ENCODE results near the gene LRG1. TPM values are rescaled to one million over a fixed set of nuclear protein-coding genes. Genes with fewer than 3 reads are reported as not detected.
A peak's percentile ranks its signal among the peaks of the same experiment; 100 is the strongest.

The LRG1 gene
- total RNA-seq = 0.87 and 1.6 TPM in 2 replicates

GRCh38 chr19:4539693-4540581, at the start of gene LRG1:
Gene LRG1, minus strand, starts transcription at chr19:4540036. Its CDS starts 23 bp downstream, at chr19:4540013.
- DNase-seq (ENCODE audit: low read depth in 2 of 2) = peak in 1 of 2 donors; percentile 77

DNA sequence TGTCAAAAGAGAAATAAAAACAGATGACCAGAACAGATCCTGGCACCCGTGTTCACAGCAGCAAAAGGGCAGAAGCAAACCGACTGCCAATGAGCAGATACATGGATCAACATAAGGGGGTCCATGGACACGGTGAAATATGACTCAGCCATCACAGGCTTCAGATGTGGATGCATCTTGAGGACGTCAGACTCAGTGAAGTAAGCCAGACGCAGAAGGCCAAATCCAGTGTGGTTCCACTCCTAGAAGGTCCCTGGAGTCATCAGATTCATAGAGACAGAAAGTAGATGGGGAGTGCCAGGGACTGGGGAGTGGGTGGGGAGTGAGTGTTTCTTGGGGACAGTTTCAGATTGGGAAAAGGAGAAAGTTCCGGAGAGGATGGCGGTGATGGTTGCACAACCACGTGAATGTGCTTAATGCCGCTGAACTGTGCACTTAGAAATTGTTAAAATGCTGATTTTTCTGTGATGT, 48.5 kb upstream of the LRG1 start:
- no peak for DNase-seq (ENCODE audit: low read depth in 2 of 2)

DNA sequence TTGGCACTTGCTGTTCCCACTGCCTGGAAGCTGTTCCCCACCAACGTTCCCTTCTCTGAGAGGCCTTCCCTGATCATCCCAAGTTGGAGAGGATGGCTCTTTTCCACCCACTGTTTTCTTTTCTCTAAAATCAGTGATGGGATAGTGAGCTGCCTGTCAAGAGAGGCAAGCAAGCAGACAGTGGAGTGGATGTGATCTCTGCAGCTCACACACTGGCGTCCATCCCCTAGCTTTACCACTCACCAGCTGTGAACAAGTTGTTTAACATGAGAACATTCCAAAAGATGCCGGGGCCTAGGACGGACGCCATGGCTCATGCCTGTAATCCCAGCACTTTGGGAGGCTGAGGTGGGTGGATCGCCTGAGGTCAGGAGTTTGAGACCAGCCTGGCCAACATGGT, 47.7 kb upstream of the LRG1 start:
- DNase-seq (ENCODE audit: low read depth in 2 of 2) = no peak

DNA sequence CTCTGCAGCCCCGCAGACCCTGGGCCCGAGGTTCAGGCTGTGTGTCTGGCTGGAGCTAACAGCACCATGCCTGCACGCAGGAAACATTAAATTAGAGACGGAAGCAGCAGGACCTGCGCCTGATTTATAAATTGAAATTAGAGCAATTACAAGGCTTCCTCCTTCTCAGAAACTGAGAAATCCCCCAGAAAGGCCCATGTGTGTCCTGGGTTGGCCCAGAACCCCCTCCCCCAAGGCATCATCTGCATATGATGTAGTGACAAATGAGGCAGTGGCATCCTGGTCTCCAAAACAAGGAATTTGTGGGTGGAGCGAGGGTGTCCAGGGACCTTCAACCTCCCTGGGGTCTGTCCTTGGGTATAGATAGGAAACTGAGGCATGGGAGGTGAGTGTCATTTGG, 46.9 kb upstream of the LRG1 start:
- DNase-seq (ENCODE audit: low read depth in 2 of 2) = no peak

GRCh38 chr19:4586245-4586644, 46.4 kb upstream of the LRG1 start:
- DNase-seq (ENCODE audit: low read depth in 2 of 2) = no peak

- DNase-seq (ENCODE audit: low read depth in 2 of 2) = no peak
Measured at GRCh38 chr19:4585556-4585955, 45.7 kb upstream of the LRG1 start.

DNA sequence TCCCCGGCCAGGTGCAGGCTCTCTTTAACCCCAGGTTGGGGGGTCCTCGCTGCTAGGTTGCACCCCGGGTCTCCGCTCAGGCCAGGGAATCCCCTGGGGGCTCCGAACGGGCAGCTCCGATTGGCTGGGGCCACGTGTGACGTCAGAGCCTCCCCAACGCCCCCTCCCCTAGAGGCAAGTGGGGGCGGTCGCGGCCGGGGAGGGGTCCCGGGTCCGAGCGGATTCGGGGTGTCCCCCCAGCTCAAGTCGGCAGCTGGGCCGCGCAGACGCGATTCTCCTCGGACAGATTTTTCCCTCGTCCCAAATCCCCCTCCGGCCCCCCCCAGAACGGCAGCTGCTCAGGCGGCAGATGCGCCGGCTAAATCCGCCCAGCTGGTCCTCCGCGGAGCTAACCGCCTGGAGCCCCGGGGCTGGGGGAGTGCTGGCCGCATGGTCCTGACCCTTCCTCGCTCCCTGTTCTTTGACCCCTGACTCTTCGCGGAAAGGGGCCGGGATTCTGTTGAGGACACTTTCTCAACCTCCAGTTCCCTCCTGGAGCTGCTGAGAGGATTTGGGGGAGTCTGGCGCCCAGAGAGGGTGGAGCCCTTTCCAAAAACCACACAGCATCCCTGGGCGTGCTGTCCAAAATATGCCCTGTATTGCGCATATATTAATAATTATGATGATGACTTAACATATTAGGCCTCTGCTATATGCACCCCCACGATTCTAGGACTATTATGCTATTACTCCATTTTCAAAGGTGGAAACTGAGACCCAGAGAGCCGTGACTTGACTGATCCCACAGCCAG, 45.0 kb upstream of the LRG1 start:
- no peak for DNase-seq (ENCODE audit: low read depth in 2 of 2)

GRCh38 chr19:4583961-4584669, 44.3 kb upstream of the LRG1 start:
- peak; percentile 41 to 59 for DNase-seq (ENCODE audit: low read depth in 2 of 2)

GRCh38 chr19:4582980-4583842, 43.4 kb upstream of the LRG1 start:
- DNase-seq (ENCODE audit: low read depth in 2 of 2) = no peak

DNA sequence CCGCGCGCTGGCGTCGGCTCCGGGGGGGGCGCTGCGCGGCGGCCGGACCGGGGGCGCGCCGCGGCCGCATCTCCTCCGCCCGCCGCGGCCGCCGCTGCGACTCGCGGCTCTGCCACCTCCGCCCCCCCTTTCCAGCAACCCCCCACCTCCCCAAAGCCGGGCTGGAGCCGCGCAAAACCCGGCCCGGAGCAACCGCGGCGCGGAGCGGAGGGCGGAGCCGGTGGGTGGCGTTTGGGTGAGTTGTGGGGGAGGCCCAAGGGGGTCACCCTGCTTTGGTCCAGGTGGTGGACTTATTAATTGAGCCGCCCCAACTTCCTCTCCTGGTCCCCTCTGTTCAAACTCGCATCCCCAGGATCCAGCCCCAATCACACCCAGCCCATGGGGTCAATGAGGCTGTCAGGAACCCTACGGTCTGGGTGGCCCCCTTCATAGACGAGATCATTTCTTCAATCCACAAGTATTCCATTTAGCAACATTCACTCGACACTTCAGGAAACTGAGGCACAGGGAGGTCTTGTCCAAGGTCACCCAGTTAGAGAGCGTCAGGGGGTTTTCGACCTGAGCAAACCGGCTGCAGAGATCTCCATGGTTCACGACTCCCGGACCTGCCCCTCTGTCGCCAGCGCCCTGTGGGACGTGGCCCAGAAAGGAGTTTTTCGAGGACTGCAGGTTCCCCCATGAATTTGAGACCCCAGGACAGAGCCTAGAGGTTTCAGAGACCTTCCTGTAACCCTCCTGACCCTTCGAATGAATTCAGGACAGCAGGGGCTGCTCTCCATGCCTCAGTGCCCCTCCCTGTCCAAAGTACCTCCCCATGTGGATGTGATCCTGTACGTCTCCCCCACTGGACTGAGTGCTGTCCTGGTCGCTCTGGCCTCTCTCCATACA, 42.1 kb upstream of the LRG1 start:
- DNase-seq (ENCODE audit: low read depth in 2 of 2) = peak; percentile 50 to 70

- no peak for DNase-seq (ENCODE audit: low read depth in 2 of 2)
Measured at GRCh38 chr19:4580961-4581665, 41.3 kb upstream of the LRG1 start.

DNA sequence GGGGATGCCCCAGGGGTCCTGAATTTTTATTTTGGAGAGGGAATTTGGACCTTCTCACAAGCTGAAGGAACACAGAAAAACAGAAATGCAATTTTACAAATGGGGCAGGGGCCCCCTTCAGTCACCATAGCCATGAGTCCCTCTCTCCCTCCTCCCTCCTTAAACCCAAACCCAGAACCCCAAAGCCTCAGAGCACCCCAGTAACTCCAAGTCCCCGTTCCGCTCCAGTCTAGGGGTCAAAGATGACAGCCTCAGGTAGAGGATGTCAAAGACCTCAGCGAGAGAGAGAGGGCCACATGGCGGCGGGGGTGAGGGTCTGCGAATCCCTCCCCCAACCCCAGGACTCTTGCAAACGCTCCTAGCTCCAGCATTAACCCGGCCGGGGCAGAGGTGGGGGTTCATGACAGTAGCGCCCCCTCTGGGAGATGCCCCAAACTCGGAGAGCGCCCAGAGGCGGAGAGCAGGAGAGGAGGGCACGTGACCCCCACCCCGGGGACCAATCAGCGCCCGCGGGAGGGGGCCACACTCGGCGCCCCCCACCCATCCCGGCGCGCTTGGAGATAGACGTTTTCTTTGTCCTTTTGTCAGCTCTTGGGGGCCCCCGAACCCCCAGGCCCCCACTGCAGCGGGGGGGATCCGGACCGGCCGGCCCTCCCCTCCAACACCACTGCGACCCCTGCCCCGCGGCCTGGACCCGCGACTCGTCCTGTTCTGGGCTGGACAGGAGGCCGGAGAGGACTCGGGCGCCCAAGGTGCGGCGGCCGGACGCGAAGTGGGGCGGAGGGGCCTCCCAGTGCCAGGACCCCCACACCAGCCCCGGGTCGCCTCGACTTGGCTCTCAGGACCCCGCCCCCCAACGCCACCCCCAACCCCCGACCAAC, 40.4 kb upstream of the LRG1 start:
- no peak for DNase-seq (ENCODE audit: low read depth in 2 of 2)

DNA sequence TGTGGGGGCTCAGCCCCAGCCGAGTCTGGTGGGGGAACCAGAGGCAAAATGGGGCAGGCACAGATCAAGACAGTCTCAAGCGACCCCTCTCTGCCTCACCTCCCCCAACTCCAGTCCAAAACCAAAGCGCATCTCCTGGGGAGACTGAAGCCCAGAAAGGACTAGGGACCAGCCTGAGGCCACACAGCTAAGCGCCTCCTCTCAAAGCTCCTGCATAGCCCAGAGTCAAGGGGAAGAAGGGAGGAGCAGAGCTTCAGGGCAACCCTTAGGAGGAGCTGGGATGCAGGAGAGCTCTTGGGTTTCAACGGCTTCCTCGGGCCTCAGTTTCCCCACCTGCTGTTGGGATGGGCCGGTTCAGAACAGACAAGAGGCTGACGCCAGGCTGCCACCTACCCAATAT, 39.6 kb upstream of the LRG1 start:
- DNase-seq (ENCODE audit: low read depth in 2 of 2) = no peak

- no peak for DNase-seq (ENCODE audit: low read depth in 2 of 2)
Measured at GRCh38 chr19:4578552-4579248, 38.9 kb upstream of the LRG1 start.

- no peak for DNase-seq (ENCODE audit: low read depth in 2 of 2)
Measured at GRCh38 chr19:4577020-4577782, 37.4 kb upstream of the LRG1 start.

- peak; percentile 80 to 84 for DNase-seq (ENCODE audit: low read depth in 2 of 2)
Measured at GRCh38 chr19:4576016-4576933, 36.4 kb upstream of the LRG1 start.

All from lung microvascular endothelial cell (primary cell).